Panc1 (cell line): ENCODE data around the gene STAB2. TPM values are rescaled to one million over a fixed set of nuclear protein-coding genes. Genes with fewer than 3 reads are reported as not detected.

ENCODE experiments used
- ATAC-seq: fragments of 200-7000 bp; cut with Tn5 transposase; 2 replicates; pipeline ENCODE4 v1.9.1; 2020; ENCODE audit warnings: mild to moderate bottlenecking, moderate library complexity
- BruUV-seq: library from RNA; stranded (reverse); fragments of 400-500 nt; replicated peaks from 2 replicates; lab custom pipeline; 2021; lab: Mats Ljungman, UMichigan
- CTCF ChIA-PET: fragments of 300-600 bp; sonication (Branson Sonifier 250); formaldehyde crosslinking; loops from one replicate; lab custom pipeline; 2022; ENCODE audit warnings: antibody characterized with exemption; lab: Charles Lee
- POLR2A ChIA-PET: fragments of 300-600 bp; sonication (Branson Sonifier 250); formaldehyde crosslinking; loops from one replicate; lab custom pipeline; 2022; ENCODE audit warnings: antibody characterized with exemption; lab: Charles Lee
- DNase-seq: peaks from one replicate; pipeline ENCODE4 v3.0.0-alpha.2; 2010; ENCODE audit warnings: low read depth, low spot score
- H3K27ac ChIP-seq: 2 replicates; pipeline ENCODE4 v1.5.1; 2011; ENCODE audit warnings: mild to moderate bottlenecking, low read length, inconsistent platforms
- H3K27me3 ChIP-seq: fragments of 200-500 bp; sonication (Bioruptor generic); 2 replicates; pipeline ENCODE4 v1.6.0; 2014; ENCODE audit warnings: low read length, inconsistent platforms; ENCODE audit not compliant: control insufficient read depth, insufficient read depth
- H3K36me3 ChIP-seq: fragments of 200-500 bp; sonication (Bioruptor generic); 2 replicates; pipeline ENCODE4 v1.5.1; 2014; ENCODE audit warnings: inconsistent platforms, mild to moderate bottlenecking, low read length, moderate library complexity; ENCODE audit not compliant: control insufficient read depth, insufficient read depth
- H3K4me1 ChIP-seq: 2 replicates; pipeline ENCODE4 v1.5.1; 2011; ENCODE audit warnings: inconsistent platforms, mild to moderate bottlenecking, low read length, moderate library complexity; ENCODE audit not compliant: control insufficient read depth, insufficient read depth
- H3K4me3 ChIP-seq, 2 experiments: 2 replicates each; pipeline ENCODE4 v1.5.1; 2011 to 2012; ENCODE audit warnings: low read depth in 2 of 2, low read length in 2 of 2, mild to moderate bottlenecking in 2 of 2, inconsistent platforms in 1 of 2, moderate library complexity in 1 of 2
- H3K9me3 ChIP-seq: fragments of 200-500 bp; sonication (Bioruptor generic); 2 replicates; pipeline ENCODE4 v1.5.1; 2014; ENCODE audit warnings: low read depth, mild to moderate bottlenecking, inconsistent platforms, low read length, moderate library complexity; ENCODE audit not compliant: control insufficient read depth, insufficient read depth
- CTCF ChIP-seq: fragments of 450-650 bp; IDR thresholded peaks from 2 replicates; pipeline ENCODE4 v1.5.1; 2017; ENCODE audit warnings: mild to moderate bottlenecking
- POLR2AphosphoS5 ChIP-seq: IDR thresholded peaks from 2 replicates; pipeline ENCODE4 v1.6.1; 2012; ENCODE audit warnings: mild to moderate bottlenecking, low read depth, low read length, moderate library complexity
- REST ChIP-seq, 2 experiments: IDR thresholded peaks; 2 replicates each; pipeline ENCODE4 v1.6.1; 2011 to 2012; ENCODE audit warnings: low read depth in 2 of 2, control low read depth in 1 of 2, low read length in 1 of 2, mild to moderate bottlenecking in 1 of 2, moderate library complexity in 1 of 2; ENCODE audit not compliant: insufficient read depth in 1 of 2
- SIN3A ChIP-seq: IDR thresholded peaks from 2 replicates; pipeline ENCODE4 v1.6.1; 2012; ENCODE audit warnings: low read depth, mild to moderate bottlenecking, low read length, moderate library complexity, borderline replicate concordance; ENCODE audit not compliant: insufficient read depth
- TCF7L2 ChIP-seq: IDR thresholded peaks from 2 replicates; pipeline ENCODE4 v1.6.1; 2011; ENCODE audit warnings: mild to moderate bottlenecking, low read depth, low read length, inconsistent platforms
- in situ Hi-C: cut with HindIII; loops from 2 replicates; pipeline ENCODE4 v1.10.0; 2016; ENCODE audit warnings: low sequenced_read_pairs, low pct_unique_long_range_greater_than_20kb
- intact Hi-C: fragments of 100-400 bp; cut with micrococcal nuclease; formaldehyde crosslinking; loops from one replicate; pipeline ENCODE4 v1.10.0; 2022; ENCODE audit not compliant: unreplicated experiment
- total RNA-seq: library from RNA; stranded (reverse); gene quantifications from one replicate; pipeline ENCODE4 v1.2.1, GENCODE V29; 2021; ENCODE audit not compliant: unreplicated experiment

STAB2 gene
- total RNA-seq, 1 experiment from 2014 or later, result not detected

- Histone ChIP-seq H3K36me3 (no peaks in the 10 kb centered on the region), H3K4me3 (no peak overlapping the region), H3K27me3 (peaks cover 2% of the 10 kb centered on the region; the same call in 1 of the 2 replicates), H3K9me3 (no peaks in the 10 kb centered on the region), H3K27ac (no peak overlapping the region), H3K4me1 (no peaks in the 10 kb centered on the region)
- intact Hi-C loops (no loop called here), in situ Hi-C loops (no loop called here)
- TF ChIP-seq REST (IDR thresholded peaks at IDR 0.05; ENCODE audit: insufficient read depth in 1 of 2, low read depth in 2 of 2, low read length in 1 of 2), result no peak
- BruUV-seq, result no TSS peak
- no peak for DNase-seq
- ATAC-seq, result no peak
- ChIA-PET CTCF (no interaction called here), POLR2A (no interaction called here)
These were observed 93.6 kb downstream of the STAB2 start for GRCh38 chr12:103680591-103681141.

GRCh38 chr12:103686026-103686425, 99.0 kb downstream of the STAB2 start:
- Histone ChIP-seq H3K27ac (no peak overlapping the region), H3K36me3 (no peaks in the 10 kb centered on the region), H3K27me3 (peaks cover 2% of the 10 kb centered on the region; the same call in 1 of the 2 replicates), H3K4me1 (no peaks in the 10 kb centered on the region), H3K9me3 (no peaks in the 10 kb centered on the region), H3K4me3 (no peak overlapping the region)
- intact Hi-C loops, result no loop called here
- in situ Hi-C loops, result no loop called here
- ChIA-PET CTCF (no interaction called here), POLR2A (no interaction called here)
- TF ChIP-seq SIN3A (no peak), CTCF (no peak), TCF7L2 (no peak), REST (IDR thresholded peaks at IDR 0.05; ENCODE audit: insufficient read depth in 1 of 2, low read depth in 2 of 2, low read length in 1 of 2) (no peak), POLR2AphosphoS5 (no peak)
- DNase-seq, result no peak
- no peak for ATAC-seq
- BruUV-seq, result no TSS peak
